Stimulated activated naive CD4-positive, alpha-beta T cell treated with Interleukin-2 at 50 U/mL for 16 hours (primary cell): ENCODE results near the gene DKKL1.

Experiments
- DNase-seq: peaks from one replicate; lab custom pipeline; 2025; lab: John Stamatoyannopoulos, UW

DKKL1 gene

DNA sequence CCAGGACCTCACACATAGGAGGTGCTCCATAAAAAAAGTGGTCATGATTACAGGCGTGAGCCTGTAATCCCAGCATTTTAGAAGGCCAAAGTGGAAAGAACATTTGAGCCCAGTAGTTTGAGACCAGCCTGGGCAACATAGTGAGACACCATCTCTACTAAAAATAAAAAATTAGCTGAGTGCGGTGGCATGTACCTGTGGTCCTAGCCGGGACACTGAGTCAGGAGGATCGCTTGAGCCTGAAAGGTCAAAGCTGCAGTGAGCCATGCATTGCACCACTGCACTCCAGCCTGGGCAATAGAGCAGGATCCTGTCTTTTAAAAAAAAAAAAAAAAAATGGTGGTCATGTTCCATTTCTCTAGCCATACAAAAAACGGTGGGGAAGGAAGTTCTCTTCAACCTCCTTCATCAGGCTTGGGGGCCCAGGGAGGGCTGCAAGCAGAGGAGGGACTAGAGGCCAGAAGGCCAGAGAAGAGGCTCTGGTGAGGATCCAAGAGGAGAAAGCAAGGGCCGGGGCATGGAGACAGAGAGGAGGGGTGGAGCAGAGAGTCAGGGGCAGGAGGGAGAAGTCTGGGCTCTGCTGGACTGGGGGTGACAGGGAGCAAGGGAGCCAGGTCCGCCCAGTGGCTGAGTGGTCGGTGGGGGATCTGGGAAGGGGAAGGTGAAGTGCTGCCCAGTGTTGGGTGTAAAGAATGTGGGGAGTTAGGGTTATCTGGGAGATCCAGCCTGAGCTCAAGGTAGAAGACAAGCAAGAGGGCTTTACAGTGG lies 33.2 kb downstream of the DKKL1 start:
- DNase-seq = no peak

DNA sequence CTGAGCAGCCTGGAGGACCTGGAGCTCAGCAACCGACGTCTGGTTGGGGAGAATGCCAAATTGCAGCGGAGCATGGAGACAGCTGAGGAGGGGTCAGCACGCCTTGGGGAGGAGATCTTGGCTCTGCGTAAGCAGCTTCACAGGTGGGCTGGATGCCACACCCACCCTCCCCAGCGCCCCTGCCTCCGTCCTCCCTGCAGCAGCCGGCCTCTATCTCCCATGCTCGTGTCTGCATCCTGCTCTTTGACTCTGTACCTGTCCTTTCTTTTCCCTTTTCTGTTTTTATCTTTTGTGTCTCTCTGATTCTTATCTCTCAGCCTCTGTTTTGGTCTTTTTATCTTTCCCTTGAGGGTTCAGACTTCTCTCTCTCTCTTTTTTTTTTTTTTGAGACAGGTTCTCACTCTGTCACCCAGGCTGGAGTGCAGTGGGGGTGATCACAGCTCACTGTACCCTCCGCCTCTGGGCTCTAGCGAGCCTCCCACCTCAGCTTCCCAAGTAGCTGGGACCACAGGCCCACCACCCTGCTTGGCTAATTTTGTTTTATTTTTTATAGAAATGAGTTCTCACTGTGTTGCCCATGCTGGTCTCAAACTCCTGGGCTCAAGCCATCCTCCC lies 34.4 kb downstream of the DKKL1 start:
- no peak for DNase-seq

DNA sequence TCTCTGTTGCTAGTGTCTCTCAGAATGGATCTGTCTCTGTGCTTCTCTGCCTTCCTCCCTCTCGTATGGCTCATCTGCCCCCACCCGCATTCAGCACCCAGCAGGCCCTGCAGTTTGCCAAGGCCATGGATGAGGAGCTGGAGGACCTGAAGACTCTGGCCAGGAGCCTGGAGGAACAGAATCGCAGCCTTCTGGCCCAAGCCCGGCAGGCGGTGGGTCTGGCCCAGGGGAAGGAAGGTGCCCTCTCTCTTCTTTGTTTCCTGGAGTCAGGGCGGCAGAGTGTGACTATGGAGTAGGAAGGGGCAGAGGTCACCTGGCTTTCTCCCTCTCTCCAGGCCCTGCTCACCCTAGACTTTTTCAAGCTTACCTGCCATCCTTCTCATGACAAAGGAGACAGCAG lies 35.3 kb downstream of the DKKL1 start:
- DNase-seq = no peak

DNA sequence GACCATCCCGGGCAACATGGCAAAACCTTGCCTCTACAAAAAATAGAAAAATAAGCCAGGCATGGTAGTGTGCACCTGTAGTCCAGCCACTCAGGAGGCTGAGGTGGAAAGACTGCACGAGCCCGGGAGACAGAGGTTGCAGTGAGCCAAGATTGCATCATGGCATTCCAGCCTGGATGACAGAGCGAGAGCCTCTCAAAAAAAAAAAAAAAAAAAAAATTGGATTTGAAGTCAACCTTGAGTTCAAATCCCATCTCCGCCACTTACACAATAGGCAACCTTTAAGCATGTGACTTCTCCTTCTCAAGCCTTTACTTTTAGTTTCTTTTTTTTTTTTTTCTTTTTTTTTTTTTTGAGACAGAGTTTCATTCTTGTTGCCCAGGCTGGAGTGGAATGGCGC lies 36.4 kb downstream of the DKKL1 start:
- no peak for DNase-seq

DNA sequence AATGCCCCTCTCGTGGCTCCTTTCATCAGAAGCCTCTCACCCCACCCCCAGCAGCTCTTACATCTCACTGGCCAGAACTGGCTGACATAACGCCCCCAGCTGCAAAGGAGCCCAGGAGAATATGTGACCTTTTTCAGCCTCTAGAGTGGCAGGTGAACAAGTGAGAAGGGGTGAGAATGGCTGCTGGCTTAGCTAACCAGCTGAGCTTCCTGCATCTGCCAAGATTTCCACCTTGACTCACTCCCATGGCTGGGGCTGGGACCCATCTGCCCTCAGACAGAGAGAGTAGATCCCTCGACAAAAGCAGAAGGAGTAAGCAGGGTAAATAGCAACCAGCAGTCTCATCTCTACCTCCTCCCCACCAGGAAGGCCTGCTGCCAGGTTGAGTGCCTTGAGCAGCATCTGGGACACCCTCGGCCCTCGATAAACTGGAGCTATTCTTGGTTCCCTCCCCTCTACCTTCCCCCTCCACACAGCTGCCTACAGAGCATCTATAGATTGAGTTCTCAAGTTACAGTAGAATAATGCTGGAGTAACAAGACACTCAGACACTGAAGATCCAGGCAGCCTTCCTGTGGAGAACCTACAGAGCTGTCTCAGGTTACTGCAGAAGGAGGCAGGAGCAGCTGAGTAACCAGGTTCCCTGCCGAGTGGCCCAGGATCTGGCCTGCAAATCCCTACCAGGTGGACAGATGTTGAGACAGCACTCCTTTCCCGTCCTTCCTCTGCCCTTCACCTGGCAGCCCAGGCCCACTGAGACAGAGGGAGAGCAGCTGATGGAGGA lies 39.9 kb downstream of the DKKL1 start:
- no peak for DNase-seq

DNA sequence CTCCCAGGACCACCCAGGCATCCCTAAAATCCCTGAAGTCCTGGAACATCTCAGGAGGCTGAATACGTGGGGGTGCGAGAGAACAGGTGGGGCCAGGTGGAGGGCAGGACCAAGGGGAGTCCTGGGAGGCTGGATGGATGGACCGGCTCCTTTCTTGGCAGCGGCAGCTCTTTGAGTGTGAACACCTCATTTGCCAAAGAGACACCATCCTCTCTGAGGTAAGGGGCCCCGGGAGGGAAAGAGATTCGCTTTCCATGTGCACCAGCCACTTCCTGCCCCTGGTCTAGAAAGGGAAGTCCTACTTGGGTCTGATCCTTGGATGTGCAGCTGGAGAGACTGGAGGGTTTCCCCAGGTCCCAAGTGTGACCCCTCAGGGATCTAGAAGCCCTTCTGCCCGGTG lies 43.4 kb downstream of the DKKL1 start:
- no peak for DNase-seq

DNA sequence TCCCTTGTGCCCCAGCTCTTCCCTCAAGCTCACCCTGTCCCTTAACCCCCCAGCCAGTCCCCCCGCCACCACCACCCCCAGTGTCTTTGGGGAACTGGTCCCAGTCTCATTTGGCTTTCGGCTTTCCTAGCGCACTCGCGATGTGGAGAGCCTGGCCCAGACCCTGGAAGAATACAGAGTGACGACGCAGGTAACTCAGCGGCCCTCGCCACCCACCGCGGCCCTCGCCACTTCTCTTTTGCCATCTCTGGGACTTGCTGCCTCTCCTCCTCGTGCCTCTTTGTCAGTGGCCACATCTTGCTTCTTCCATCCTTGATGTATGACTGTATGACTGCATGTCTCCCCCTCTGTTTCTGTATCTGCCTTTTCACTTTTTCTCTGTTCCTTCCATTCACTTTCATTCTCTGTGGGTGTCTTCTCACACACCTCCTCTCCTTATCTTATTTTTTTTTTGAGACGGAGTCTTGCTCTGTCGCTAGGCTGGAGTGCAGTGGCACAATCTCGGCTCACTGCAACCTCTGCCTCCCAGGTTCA lies 43.9 kb downstream of the DKKL1 start:
- DNase-seq = no peak

DNA sequence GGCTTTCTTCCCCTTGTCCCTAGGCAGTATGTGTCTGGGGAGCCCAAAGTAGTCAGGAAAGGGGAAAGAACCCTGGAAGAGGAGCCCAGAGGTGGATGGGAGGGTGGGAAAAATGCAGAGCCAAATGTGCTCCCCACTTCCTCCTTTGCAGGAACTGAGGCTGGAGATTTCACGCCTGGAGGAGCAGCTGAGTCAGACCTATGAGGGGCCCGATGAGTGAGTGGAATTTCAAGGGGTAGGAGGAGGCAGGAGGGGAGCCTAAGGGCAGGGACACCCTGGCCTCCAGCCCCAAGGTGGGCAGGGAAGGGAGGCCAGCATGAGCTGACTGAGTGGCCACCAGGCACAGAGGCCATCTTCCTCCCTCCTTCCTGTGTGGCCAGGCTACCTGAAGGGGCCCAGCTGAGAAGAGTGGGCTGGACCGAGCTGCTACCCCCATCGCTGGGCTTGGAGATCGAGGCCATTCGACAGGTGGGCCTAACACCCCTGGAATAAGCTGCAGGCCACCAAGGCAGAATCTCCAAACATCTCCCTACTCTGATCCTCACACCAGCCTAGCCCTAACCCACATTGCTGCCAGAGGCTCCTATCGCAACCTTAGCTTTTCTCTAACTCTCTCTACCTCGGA lies 45.3 kb downstream of the DKKL1 start:
- DNase-seq = no peak

DNA sequence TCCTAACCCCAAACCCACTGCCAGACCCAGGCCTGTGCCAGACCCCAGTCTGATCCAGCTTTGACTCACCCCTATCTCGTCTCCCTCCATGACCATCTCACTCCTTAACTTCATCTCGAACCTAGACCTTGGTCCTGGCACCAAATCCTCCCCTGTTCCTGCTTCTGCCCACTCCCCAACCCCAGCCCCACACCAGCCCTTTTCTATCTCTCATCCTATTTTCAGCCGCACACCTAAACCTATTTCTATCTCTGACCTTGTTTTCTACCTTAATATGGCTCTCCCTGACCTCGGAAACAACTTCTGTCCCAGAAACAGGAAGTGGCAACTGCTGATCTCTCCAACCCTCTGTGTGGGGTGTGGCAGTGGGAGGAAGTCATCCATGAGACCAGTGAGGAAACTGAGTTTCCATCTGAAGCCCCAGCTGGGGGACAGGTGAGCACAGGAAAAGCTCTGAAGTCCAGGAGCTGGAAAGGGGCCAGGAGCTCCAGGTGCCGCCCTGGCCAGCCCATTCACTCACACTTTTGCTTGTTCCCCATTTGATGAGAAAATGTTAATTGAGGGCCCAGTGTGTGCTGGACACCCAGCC lies 45.9 kb downstream of the DKKL1 start:
- no peak for DNase-seq

DNA sequence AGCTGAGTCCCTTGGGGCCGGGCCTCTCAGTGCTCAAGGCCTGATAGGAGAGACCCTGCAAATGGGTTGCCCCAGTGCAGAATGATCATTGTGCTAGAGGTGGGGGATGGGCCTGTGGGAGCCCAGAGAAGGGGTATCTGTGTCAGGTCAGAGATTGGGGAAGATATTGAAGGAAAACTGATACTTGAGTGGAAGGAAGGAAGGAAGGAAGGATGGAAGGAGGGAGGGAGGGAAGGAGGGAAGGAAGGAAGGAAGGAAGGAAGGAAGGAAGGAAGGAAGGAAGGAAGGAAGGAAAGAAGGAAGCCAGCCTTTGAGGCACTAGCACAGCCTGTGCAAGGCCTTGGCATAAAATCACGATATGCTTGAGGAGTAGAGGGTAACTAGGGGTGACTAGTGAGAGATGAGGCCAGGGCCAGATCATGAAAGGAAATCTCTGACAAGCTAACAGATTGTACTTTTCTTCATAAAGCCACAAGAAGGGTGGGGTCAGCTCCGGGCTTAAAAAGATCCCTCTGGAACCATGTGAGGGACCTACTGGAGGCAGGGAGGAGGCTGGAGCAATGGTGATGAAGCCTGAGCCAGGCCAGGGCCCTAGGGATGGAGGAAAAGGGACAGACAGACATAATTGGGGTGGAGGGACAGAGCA lies 48.1 kb downstream of the DKKL1 start:
- DNase-seq = no peak

DNA sequence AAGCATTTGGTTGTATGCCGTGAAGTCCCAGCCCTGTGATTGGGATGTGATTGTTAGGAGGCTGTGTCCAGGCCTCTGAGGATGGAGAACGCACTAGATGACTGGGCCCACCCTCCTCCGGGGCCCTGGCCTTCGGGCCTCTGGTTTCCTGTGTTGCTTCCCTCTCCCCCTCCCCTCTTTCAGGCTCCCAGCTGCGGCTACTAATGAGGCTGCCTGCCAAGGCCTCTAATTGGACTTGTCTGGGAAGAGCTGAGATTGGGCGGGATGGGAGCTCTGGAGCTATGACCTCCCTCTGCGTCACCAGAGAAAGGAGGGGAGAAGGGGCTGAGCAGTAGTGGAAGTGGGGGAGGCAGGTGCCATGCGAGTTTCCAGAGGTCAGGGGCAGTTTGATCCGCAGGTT lies 49.7 kb downstream of the DKKL1 start:
- DNase-seq = no peak

DNA sequence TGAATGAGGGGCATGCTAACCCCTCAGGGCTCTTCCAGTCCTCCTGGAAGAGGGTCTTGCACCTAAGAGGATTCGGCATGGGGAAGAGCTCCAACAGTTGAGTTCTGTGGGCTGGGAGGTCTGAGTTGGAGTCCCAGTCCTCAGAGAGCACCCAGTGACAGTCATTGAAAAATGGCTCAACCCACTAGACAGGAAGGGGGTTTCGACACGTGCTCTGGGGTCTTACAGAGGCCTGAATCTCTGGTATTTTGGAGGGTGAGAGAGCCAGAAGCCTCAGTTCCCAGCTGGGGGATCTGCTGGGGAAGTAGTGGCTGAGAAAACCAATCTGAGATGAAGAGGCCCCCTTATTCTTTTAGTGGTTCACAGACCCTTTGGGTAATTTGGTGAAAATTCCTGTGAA lies 50.6 kb downstream of the DKKL1 start:
- DNase-seq = no peak

DNA sequence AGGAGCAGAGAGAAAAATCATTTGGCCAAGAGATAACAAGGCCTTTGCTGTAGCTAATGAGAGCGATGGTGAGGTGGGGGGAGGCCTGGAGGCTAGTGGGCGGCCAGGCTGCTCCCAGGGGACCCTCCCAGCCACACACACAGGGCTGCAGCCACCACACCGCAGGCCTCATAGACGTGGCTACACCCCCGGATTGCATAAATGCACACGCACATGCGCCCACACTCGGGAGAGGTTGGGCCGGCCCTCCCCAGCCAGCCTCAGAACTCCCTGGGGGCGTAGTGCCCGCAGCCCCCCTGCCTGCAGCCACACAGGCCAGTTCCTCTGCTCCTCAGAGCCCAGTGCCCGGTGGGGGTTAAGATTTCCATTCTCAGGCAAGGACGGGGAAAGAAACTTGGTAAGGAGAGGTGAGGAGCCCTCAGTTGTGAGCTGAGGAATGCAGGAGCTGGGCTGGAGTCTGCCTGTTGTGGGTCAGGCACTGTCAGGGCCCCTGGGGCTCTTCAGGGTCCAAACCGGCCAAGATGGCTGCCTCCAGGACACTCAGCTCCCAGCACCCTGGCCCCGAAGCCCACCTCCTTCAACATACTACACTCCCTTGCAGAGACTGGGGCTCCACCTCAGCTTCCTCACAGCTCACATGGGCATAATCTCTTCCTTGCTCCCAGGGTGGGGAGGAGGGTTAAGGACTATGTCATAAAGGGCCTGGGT lies 51.6 kb downstream of the DKKL1 start:
- no peak for DNase-seq

DNA sequence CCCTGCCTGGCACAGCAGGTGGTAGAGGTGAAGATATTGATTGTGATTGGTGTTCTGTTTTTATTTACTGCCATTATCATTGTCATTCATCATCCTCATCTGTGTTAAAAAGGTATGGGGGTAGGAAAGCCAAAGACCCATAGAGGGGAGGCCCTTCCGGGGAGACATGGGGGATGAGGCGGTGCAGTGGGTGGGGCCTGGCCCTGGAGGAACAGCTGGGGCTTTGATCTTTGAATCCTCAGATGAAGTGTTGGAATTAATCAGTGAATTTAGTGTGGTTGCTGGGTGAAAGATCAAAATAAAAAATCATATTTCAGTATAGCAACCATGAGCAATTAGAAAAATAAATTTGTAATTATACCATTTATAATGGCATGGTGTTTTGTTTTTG lies 52.1 kb downstream of the DKKL1 start:
- no peak for DNase-seq

DNA sequence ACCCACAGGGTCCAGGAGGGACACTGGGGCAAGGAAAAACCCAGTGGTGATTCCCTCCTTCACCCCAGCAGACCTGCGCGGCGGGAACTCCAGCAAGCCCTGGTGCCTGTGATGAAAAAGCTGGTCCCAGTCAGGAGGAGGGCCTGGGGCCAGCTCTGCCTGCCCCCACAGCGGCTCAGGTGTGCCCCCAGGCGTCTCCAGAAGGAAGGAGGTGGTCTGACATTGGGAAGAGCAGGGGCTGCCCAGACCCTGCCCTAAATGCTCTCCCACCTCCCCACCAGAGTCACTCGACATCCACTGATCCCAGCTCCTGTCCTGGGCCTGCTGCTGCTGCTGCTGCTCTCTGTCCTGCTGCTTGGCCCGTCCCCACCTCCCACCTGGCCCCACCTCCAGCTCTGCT lies 53.4 kb downstream of the DKKL1 start:
- no peak for DNase-seq

DNA sequence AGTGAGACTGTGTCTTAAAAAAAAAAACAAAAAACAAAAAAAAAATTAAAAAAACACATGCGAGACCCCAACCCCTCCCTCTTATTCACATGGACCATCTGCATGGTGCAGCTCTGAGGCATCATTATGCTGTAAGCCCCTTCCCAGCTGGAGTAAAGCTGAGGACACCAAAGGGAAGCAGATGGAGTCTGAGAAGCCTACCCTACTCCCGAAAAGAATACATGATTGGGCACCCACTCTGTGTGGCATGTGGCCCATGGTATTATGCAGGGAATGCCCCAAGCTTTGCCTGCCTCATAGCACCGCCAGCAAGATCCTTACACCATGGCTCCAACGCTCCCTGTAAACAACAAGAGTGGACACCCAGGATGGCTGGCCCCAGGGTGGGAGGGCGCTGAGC lies 54.8 kb downstream of the DKKL1 start:
- no peak for DNase-seq

DNA sequence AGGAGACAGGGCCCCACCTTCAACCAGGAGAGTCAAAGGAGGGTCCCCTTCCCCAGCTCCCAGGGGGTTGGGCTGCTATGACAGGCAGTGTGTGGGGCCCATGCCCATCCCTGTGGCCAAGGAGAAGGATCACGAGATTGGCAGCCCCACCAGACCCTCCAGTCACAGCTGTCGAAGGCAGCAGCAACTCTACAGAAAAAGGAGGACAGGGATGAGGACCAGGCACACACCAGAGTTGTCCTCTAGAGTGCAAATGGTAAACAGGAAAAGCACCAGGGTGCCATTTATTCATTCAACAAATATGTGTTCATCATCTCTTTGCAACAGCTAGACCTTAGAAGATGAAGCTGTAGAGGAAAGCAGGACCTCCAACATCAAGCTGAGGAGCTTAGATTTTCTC lies 55.5 kb downstream of the DKKL1 start:
- DNase-seq = no peak

DNA sequence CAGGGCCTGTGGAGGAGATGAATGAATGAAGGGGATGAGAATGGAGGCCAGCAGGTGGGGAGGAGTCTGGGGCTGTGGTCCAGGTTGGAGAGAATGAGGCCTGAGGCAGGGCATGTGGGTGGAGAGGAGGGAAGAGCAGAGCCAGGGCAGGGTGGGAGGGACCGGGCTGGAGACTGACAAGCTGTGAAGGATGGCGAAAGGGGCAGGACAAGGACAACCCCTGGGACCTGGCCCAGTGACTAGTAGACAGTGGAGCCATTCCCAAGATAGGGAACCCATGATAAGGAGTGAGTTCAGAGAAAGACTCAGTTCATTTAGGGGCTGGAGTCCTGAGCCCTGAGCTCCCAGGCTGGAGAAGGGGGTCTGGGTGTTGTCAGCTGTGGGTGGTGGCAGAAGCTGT lies 56.5 kb downstream of the DKKL1 start:
- no peak for DNase-seq

DNA sequence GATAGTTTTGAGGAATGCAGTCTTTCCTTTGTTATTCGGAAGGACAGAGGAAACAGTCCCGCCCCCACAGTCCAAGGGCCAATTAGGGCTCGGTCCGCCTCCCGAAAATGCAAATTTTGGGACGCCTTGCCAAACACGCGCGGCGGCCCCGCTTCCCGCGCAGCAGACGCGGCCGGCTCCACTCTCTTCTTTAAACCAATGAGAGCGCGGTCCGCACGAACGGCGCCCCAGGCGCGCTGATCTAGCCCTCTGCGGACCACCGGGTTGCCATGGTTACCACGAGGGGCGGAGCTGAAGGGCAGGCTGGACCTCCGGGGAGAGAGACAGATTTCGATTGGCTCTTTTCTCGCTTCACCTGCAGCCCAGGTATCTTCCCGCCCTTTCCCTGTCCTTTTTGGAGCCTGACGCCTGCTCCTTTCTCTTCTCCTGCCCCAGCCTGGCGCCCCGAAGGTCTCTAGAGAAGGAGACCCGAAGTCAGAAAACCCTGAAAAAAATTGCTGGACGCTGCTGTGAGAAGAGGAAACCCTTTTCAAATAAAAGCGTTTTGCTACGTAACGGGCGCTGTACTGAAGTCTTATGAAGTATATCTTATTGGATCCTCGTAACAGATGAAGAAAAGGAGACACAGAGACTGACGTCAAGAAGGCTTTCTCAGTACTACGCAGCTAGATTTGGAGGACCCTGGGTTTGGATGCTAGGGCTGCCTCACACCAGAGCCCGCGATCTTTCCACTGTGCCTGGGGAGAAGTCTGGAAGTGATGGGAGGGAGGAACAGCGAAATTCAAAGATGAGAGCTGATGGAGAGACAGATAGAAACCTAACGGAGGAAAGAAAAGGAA lies 57.6 kb downstream of the DKKL1 start:
- DNase-seq = peak; percentile 10

DNA sequence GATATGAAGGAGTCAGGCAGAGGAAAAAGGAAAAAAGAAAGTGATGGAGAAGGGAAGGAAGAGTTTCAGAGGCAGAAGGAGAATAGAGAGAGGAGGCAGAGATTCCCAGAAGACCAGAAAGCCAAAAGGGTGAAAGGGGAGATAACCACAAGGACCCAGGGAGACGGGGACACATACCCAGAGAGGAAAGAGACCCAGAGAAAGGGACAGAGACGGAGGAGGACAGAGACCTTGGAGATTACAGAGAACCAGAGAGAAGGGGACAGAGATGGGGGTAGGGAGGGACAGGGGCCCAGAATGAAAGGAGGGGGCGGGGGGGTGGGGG lies 58.2 kb downstream of the DKKL1 start:
- DNase-seq = no peak
